GM19043 (cell line): ENCODE results near the gene NKD1.

Experiments used
- ATAC-seq: cut with Tn5 transposase; IDR thresholded peaks from one replicate; pipeline ENCODE4 v1.9.1; 2021; ENCODE audit warnings: low read depth; ENCODE audit not compliant: unreplicated experiment

NKD1 gene

GRCh38 chr16:50622643-50623369 lies 74.6 kb downstream of the NKD1 start:
- ATAC-seq: no peak

- ATAC-seq: no peak
Measured at GRCh38 chr16:50624449-50624970, 76.3 kb downstream of the NKD1 start.

GRCh38 chr16:50625374-50625773 lies 77.2 kb downstream of the NKD1 start:
- no peak for ATAC-seq

GRCh38 chr16:50626868-50627267 lies 78.7 kb downstream of the NKD1 start:
- no peak for ATAC-seq

DNA sequence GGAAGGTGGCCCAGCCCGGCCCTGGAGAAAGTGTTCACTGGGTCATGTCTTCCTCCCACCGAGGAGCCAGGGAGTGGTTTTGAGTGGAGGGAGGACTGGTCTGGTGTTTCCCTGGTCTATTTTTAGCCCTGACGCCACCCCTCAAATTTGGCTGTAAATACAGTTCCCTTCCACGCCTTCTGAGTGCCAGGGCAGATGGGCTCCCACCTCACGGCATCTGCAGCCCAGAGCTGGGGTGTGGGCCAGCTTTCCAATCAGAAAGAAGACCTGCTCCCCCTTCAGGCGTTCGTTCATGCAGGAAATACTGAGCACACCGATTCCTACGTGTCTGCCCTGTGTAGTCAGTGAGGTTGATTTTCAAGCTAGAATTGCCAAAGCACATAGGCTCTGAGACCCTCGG lies 79.2 kb downstream of the NKD1 start:
- ATAC-seq: no peak

GRCh38 chr16:50628156-50628802 lies 80.1 kb downstream of the NKD1 start:
- no peak for ATAC-seq

DNA sequence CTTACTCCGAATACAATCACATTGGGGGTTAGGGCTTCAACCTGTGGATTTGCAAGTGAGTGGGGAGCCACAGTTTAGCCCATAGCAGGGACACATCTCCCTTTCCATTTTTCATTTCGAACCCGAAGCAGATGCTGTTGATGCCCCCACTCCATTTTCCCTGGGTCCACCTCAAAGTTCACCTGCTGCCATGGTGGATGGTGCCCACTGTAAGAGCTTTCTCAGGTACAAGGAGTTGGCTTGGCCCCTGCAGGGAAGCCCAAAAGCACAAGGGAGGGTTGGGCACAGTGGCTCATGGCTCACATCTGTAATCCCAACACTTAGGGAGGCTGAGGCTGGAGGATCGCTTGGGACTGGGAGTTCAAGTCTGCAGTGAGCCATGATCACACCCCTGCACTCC lies 81.1 kb downstream of the NKD1 start:
- no peak for ATAC-seq

GRCh38 chr16:50630394-50631020 lies 82.3 kb downstream of the NKD1 start:
- no peak for ATAC-seq

GRCh38 chr16:50631249-50631984 lies 83.2 kb downstream of the NKD1 start:
- ATAC-seq: no peak

GRCh38 chr16:50631985-50632576 lies 83.9 kb downstream of the NKD1 start:
- no peak for ATAC-seq

GRCh38 chr16:50632927-50633800 lies 85.0 kb downstream of the NKD1 start:
- ATAC-seq: no peak

DNA sequence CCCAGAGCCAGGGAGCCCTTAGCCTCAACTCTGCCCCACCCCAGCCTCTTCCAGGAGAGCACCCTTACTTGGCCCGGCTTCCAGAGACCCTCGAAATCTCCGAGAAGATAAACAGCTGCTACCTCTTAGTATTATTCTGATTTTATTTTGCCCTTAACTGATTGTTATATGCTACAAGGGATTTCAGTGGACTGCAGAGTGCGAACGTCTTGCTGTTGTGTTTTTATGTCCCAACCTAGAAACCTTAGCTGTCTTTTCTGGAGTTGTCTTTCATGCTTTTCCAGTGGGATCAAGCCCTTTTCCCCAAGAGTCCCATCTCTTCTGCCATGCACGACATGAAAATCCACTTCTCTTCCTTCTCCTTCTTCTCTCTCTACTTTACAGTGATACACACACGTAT lies 85.9 kb downstream of the NKD1 start:
- ATAC-seq: no peak

GRCh38 chr16:50634947-50635346 lies 86.8 kb downstream of the NKD1 start:
- no peak for ATAC-seq

- no peak for ATAC-seq
Measured at GRCh38 chr16:50635505-50636392, 87.6 kb downstream of the NKD1 start.

- ATAC-seq: no peak
Measured at GRCh38 chr16:50636753-50637374, 88.7 kb downstream of the NKD1 start.

DNA sequence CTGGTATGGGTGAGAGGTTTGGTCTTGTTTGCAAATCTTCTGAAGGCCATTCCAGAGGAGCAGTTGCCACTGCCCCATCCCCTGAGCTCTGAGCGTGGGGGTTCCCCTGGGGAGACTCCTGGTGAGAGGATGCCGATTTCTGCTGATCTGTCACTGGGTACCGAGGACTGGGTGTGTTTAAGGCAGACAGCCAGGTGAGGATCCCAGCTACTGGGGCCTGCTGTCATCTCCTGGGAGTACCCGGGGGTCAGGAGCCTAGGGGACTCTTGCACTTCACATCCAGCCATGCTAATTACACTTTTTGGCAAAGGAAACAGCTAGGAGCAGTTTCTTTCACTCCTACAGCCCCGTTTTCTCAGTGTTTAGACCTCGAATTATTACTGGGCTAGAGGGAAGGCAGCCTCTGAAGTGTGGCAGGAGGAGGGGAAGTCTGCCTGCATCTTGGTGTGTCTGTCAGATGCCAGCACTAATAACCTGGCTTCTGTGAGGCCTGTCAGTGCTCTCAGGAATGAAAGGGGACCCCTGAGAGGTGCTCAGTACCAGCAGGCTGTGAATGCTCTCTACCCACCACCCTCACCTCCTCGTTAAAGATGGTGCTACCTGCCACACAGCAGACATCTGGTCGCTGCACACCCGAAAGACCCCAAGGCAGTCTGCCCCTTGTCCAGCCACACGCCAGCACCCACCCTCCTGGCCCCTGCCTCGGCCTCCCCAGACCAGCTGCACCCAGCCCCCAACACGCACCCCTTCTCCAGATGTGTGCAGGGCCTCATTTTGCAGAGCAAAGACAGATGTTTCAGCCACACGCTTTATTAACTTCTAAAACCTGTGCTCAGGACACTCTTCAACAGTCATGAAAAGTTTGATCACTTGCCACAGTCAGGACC lies 89.8 kb downstream of the NKD1 start:
- ATAC-seq: no peak
